SW480 (cell line): ENCODE measurements around the gene PLCXD1.
"Not testable (repeated sequence)": the region's sequence is repeated elsewhere in the genome, so short reads cannot be mapped to it uniquely, and the experiment has no call there.

Experiments used
- DNase-seq: peaks from one replicate; pipeline ENCODE4 v3.0.0-alpha.2; 2016; ENCODE audit warnings: low spot score

PLCXD1 gene

GRCh38 chrX:264006-264405, 17.2 kb upstream of the PLCXD1 start:
- DNase-seq = not testable (repeated sequence)

GRCh38 chrX:264634-265455, 16.3 kb upstream of the PLCXD1 start:
- no peak for DNase-seq

GRCh38 chrX:265502-265901, 15.7 kb upstream of the PLCXD1 start:
- DNase-seq = no peak

- no peak for DNase-seq
Observed at GRCh38 chrX:267771-268261, 13.4 kb upstream of the PLCXD1 start.

GRCh38 chrX:270848-271367, 10.3 kb upstream of the PLCXD1 start:
- no peak for DNase-seq

- no peak for DNase-seq
Observed at GRCh38 chrX:274904-275475, 6.2 kb upstream of the PLCXD1 start.

GRCh38 chrX:275476-275966, 5.7 kb upstream of the PLCXD1 start:
- DNase-seq = no peak

- DNase-seq = peak; percentile 70
Observed at GRCh38 chrX:275967-276580, 5.1 kb upstream of the PLCXD1 start.

GRCh38 chrX:276581-277201, 4.5 kb upstream of the PLCXD1 start:
- DNase-seq = peak; percentile 6

- not testable (repeated sequence) for DNase-seq
Observed at GRCh38 chrX:279757-280604, 1.2 kb upstream of the PLCXD1 start.

GRCh38 chrX:280722-281121, 459 bp upstream of the PLCXD1 start:
- not testable (repeated sequence) for DNase-seq

GRCh38 chrX:282000-282681, 960 bp downstream of the PLCXD1 start:
- DNase-seq = not testable (repeated sequence)

- peak; percentile 84 for DNase-seq
Observed at GRCh38 chrX:283115-283845, 2.1 kb downstream of the PLCXD1 start.

GRCh38 chrX:285076-285677, 4.0 kb downstream of the PLCXD1 start:
- DNase-seq = no peak

- no peak for DNase-seq
Observed at GRCh38 chrX:287670-288069, 6.5 kb downstream of the PLCXD1 start.

- DNase-seq = no peak
Observed at GRCh38 chrX:288561-288991, 7.4 kb downstream of the PLCXD1 start.

GRCh38 chrX:290476-291166, 9.4 kb downstream of the PLCXD1 start:
- DNase-seq = no peak

- DNase-seq = no peak
Observed at GRCh38 chrX:291411-291901, 10.3 kb downstream of the PLCXD1 start.
